NCI-H1694 treated with DMSO at 0.1 percent for 48 hours (cell line): ENCODE measurements around the gene ZNF791.
A peak's percentile ranks its signal among the peaks of the same experiment; 100 is the strongest.
"Not testable (repeated sequence)": the region's sequence is repeated elsewhere in the genome, so short reads cannot be mapped to it uniquely, and the experiment has no call there.

Experiments
- DNase-seq: peaks from one replicate; lab custom pipeline; 2025; lab: John Stamatoyannopoulos, UW

ZNF791 gene

DNA sequence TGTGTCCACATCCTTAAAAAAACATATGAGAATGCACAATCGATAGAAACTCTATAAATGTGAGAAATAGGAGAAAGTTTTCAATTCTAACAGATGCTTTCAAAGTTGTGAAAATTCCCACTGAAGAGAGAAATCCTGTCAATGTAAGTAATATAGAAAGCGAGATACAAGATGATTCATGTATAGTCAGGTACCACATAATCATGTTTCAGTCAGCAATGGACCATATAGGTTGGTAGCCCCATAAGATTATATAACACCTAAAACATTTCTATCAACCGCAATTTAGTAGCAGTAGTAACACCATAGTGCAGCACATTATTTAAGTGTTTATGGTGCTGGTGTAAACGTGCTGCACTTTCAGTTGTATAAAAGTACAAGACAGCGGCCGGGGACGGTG lies 18.5 kb downstream of the ZNF791 start:
- no peak for DNase-seq

DNA sequence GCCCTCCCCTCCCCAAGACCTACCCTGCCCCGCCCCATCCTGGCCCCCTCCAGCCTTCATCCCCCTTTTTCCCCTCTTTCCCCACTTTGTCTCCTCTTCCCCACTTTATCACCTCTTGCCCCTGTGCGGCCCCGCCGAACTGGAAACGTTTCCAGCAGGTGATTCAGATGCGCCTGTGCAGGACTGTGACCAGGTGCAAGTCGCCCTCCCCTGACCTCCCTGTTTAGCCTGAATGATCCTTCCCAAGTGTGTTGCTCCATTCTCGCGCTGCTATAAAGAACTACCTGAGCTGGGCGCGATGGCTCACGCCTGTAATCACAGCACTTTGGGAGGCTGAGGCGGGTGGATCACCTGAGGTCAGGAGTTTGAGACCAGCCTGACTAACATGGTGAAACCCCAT lies 25.9 kb downstream of the ZNF791 start:
- no peak for DNase-seq

DNA sequence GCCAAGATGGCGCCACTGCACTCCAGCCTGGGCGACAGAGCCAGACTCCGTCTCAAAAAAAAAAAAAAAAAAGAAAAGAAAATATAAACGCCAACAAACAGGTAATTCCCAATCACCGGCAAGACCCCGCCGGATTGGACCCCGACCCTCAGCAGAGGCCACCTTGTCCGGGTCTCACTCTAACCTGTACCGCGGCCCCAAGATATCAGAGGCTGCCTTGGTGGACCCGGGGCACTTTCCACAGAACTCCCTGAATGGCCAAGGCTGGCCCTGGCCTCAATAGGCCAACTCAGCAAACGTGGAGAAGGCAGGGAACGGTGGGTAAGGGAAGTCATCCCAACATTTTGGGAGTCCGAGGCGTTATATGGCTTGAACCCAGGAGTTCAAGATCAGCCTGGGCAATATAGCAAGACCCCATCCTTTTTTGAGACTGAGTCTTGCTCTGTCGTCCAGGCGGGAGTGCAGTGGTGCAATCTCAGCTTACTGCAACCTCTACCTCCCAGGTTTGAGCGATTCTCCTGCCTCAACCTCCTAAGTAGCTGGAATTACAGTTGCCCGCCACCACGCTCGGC lies 28.0 kb downstream of the ZNF791 start:
- DNase-seq, result no peak

DNA sequence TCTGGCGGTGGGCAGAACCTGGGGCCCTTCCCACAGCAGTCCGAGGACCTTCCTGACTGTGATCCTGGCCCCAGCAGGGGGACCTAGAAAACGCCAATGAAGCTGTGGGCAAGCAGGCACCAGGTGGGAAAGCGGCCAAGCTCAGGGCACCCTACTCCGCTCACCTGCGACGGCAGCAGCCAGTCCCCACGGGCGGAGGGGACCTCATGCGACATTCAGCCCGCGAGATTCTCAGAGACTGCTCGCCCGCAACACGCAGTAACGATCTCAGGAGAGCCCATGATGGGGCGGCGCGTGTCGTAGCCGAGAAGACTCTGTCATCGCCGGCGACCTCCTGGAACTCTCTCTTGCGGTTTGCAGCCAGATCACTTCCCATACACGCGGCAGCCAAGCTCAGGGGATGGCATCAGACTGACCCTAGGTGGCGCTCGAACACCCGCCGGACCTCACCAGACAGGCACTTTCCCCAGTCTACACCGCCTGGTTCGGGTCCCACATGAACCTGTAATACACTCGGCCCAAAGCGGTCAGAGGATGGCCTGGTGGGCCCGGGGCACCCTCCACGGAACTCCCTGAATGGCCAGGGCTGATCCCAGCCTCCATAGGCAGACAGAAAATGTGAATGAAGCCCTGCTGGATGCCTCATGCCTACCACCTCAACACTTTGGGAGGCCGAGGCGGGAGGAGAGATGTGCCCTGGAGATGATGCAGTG lies 29.3 kb downstream of the ZNF791 start:
- peak; percentile 45 for DNase-seq

DNA sequence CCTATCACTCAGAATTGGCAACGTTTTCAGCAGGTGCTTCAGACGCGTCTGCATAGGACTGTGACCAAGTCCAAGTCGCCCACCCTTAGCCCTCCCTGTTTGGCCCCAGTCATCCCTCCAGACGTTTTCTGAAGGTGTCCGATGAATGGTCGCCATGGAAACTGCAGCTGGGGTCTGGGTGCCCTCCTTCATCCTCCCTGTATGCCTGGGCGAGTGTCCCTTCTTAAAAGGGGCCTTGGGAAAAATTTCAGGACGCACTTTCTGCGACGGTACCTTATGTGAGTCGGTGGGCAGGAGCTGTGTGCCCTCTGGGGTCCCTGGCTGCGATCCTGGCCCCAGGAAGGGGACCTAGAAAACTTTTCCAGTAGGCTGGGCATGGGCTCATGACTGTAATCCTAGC lies 30.7 kb downstream of the ZNF791 start:
- DNase-seq, result no peak

DNA sequence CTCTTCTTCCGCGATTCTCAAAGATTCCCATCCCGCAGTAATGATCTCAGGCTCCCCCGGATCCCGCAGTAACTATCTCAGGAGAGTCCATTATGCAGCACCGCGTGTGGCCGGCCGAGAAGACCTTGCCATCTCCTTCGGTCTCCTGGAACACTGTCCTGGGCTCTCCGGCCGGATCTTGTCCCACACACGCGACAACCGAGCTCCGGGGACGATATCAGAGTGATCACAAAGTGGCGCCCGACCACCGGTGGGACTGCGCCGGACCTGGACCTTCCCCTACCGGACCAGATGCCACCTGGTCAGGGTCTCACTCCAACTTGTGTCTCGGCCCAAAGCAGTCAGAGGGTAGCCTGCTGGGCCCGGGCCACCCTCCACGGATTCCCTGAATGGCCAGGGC lies 31.8 kb downstream of the ZNF791 start:
- no peak for DNase-seq

DNA sequence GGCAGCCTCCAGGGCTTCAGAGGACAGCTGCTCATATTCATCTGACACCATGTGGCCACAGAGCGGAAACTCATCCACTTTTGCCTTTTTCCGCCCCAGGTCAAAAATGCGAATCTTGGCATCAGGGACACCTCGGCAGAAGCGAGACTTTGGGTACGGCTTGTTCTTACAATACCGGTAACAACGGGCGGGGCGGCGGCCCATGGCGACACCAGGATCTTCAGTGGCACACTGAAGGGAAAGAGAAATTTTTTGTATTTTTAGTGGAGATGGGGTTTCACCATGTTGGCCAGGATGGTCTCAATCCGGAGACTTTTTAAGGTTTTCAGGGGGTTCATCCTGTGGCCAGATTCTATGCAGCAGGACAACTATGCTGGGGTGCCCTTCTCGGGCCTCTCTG lies 33.0 kb downstream of the ZNF791 start:
- not testable (repeated sequence) for DNase-seq

DNA sequence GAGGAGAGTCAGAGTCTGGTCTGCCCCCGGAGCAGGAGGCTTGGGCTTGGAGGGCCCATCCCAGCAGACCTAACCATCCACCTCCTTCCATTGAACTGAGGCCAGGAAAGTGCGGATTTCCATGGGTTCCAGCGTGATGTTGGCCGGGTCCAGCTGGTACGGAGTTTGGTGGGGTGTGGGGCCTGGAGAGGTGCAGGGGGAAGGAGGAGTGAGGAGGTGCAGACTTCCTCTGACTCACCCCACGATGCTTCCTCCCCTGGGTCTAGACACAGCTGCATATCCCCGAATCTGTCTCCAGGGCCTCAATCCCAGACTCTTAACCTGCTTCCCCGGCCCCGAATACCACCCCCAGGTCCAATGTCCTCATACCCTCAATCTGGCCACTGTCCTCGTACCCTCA lies 35.8 kb downstream of the ZNF791 start:
- DNase-seq, result no peak

DNA sequence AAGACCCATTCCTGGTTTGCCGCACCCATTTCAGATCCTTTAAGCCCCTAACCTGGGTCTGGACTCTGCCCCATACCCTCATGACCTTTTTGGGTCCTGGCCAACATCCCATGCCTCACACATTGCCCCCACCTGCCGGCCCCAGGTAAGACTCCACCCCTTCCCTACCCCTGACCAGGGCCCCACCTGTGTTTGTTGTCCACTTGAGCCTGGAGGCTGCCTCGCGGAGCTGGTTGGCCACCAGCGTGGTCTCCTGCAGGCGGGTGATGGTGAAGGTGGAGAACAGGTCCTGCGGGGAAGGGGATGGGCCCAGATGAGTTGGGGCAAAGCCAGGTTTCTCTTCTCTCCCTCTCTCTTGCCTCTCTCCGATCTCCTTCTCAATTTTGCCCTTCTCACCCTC lies 36.3 kb downstream of the ZNF791 start:
- DNase-seq, result no peak

DNA sequence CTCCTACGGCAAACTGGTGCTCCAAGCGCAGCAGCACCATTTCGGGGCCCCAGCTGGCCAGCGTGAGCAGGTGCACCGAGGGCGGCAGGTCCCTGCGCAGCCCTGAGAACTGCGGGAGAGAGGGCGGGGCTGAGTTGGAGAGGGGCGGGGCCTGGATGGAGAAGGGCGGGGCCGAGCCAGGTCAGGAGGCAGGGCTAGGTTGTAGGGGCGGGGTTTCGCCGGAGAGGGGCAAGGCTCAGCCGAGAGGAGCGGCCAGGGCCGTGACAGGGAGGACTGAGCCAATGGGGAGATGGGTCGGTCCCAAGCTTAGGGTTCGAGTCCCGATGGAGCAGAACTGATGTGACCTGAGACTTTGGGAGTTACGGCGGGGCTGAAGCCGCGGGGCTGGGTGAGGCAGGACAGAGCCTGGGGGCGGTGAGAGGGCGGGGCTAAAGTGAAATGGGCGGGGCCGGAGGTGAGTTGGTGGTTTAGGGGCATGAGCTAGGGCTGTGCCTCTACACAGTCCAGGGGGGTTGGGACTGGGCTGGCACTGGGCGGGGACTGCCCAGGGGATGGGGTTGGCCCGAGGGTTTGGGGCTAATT lies 36.9 kb downstream of the ZNF791 start:
- DNase-seq, result no peak

DNA sequence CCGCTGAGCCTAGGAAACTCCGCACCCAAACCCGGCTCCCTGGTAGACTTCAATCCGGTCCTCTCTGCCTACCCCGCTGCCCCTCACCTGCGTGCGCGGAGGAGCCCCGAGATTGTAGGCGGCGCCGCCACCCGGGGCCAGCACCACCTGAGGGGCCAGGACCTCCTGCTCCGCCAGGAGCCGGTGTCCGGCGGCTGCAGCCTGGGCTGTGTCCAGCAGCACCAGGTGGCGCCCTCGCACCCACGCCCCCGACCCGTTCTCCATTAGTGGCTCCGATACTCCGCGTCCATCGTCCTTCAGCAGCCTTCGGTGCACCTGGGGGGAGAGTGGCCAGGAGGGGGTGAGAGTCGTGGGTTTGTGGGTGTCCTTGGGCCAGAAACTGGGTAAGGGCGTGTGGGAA lies 37.4 kb downstream of the ZNF791 start:
- DNase-seq, result no peak

DNA sequence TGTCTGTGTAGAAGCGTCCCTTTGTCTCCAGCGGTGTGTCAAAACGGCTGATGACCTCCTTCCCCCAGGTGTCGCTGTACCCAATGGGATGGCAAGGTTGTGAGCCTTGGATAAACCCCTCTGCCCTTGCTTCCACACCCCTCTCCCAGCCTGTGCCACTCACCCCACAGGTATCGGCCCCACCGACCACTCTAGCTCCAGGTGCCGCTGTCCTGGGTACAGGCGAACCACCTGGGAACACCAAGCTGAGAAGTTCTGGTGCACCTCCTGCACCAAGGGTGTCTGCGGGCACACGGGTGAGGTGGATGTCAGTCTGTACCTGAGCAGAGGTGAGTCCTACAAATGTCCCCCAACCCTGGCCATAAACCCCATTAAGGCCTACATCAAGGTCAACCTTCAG lies 39.2 kb downstream of the ZNF791 start:
- DNase-seq, result no peak

DNA sequence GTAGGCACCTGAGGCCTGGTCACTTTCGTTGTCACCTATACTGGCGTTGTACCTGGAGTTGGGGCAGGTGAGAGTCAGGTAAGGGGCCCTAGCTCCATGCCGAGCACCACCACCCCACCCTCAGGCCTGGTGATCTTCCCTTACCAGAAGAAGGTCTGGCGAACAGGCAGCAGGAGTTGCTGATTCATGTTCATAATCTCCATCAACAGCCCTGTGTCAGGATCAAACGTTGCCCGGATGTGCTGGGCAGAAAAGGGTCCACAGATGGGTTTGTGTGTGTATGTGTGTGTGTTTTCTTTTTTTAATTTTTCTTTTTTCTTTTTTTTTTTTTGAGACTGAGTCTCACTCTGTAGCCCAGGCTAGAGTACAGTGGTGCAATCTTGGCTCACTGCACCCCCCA lies 41.5 kb downstream of the ZNF791 start:
- no peak for DNase-seq

DNA sequence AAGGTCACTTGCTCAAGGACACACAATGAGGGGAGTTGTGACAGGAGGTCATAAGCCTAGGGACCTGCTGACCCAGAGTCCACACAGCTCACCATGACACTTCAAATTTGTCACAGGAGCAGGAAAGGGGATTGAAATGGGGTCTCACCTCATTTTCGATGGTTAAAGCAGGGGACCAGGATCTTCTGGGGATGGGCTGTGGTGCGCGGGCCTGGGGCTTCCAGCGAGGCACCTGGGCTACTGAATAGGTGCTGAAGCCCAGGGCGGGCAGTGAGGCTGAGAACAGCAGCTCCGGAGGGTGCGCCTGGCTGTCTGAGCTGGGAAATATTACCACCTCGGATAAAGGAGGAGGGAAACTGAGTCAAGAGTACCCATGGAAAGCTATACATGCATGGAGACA lies 44.8 kb downstream of the ZNF791 start:
- no peak for DNase-seq

DNA sequence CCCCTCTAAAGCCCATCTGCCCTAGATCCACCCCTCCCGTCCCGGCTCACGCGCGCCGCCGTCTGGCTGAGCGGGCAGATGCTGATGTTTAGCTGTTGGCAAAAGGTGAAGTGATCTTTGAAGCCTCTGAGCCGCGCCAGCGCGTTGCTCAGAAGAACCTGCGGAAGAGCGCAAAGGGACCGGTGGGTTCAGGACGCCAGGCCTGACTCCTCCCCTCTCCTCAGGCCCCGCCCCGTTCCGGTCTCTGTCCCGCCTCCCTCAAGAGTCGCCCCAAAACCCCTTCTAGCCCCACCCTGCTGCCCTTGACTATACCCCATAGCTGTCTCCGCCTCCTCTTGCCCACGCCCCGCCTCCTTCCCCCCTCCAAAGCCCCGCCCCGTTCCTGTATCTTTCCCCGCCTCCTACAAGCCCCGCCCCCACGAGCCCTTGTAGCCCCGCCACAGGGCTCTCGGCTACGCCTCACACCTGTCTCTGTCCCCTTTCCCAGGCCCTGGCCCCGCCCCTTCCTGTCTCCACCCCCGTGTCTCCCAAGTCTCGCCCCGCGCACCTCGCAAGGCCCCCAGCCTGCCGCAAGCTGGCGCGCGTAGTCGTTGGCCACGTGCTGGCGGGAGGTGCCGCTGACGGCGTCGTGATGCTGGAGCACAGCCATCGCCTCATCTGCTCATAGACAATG lies 46.3 kb downstream of the ZNF791 start:
- DNase-seq, result no peak

DNA sequence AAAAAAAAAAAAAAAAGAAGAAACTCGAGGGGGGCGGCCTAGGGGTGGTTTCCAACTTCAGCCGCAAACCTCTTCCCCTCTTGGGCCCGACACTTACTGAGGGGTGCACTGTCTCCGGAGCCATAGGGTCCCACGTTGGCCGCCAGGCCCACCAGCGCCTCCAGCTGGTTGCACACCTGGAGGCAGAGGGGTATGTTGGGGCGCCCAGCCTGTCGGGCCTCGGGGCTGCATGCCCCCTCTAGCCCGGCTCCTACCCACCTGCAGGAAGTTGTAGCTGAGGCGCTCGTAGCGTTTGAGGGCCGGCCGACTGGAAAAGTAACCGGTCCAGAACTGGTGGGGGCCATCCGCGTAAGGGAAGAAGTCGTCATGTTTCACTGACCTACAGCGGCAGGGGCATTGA lies 47.2 kb downstream of the ZNF791 start:
- no peak for DNase-seq

DNA sequence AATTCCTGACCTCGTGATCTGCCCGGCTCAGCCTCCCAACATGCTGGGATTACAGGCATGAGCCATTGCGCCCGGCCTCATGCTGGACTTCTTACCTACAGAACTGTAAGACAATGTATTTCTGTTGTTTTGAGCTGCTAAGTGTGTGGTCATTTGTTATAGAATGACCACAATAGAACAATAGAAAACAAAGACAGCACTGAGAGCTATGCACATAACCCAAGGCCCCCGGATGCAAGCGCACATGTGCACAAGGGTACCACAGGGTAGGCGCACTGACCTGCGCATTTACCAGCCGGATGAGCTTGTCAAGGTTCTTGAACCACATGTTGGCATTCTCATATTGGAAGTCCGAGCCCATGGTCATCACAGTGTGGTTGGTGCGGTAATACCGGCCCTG lies 50.3 kb downstream of the ZNF791 start:
- DNase-seq, result no peak

DNA sequence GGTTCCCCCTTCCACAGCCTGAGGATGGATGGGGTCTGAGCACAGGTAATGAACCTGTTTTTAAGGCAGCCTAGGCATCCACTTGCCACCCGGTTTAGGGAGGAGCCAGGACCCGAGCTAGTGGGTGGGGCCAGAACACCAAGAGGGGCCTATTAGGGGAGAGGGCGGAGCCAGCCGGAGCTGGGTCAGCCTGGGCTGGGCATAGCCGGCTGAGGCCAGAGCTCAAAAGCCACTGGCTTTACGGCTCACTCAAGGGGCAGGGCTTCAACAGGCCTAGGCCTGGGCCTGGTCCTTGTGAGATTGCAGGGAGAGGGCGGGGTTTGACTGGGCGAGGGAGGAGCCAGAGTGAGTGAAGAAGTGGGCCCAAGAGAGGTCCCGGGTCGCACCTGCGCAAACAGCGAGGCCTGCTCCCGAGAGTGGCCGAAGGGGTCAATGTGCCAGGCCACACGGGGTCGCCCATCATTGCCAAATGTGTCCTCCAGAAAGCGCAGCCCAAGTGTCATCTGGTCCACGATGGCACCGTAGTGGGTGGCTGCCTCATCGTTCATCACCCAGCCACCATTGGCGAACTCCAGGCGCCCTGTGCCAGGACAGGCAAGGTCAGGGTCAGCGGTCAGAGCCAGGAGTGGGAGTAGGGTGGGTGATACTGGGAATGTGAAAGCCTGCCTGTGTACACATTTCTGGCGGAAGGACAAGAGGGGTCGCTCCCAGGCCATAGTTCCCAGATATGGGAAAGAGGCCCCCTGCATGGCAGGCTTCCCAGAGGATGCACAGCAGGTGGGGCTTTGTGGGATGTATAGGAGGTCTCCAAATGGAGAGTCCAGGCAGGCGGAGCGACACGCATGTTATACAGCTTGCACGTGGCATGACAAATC lies 53.9 kb downstream of the ZNF791 start:
- no peak for DNase-seq

DNA sequence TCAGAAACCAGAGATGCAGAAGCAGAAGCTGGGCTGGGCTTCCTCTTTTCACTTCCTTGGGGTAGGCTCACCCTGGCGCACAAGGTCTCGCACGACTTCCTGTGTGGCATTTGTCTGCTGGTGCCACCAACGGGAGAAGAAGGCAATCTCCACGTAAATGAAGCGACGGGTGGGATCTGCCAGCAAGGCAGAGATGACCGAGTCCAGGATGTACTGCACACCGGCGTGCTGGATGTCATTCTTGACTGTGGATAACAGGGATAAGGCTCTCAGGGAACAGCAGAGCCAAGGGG lies 54.5 kb downstream of the ZNF791 start:
- no peak for DNase-seq

DNA sequence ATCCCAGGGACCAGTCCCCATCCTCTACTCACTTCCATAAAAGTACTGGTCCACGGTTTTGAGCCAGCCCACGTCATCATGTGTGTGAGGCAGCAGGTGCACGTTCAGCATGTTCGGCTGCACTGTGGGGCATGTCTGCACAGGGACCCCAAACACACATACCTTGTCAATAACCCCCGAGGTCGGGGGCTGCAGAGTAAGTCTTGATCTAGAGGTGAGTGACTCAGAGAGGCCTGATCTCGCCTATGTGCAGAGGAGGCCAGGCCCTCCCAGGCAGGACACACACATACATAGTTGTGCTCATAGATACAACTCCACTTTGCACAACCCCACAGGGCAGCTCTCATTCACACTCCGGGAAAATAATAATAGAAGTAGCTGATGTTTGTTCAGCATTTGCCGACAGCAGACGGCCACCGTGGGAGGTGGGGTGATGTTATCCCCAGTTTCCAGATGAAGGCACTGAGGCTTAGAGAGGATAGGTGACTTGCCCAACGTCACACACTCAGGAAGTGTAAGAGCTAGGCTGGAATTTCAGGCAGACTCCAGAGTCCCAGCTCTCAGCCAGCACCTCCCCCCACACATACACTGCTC lies 55.0 kb downstream of the ZNF791 start:
- no peak for DNase-seq

DNA sequence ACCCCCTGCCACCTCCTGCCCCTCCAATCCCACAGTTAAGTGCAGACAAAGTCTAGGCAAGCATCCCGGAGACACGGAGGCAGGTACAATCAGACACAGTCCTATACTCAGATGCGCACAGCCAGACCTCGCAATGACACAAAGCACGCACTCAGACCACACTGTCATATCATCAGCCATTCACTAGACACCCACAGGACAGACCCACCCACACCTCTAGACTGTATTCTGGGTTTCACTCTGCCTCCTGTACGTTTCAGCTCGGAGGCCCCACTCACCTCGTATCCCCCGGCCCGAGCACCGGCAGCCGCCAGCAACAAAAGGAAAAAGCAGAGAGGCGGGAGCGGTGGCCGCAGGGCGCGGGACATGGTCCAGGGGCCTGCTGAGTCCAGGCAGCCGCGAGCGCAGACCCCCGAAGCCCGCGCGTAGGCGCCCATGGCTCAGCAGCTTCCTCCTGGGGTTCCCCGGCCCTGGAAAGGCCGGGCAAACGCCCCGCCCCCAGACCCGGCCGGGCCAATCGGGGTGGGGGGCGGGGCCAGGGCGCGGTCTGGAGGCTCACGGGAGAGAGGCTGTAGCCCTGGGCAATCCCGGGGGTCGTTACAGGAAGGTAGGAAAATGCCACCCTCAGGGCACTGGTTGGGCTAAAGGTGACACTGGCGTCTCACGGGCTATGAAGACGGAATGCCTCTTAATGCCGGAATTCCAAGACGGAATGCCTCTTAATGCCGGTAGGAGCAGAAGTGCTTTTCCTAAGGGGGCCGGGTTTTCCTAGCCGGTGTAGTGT lies 55.7 kb downstream of the ZNF791 start, which contains the start of the genes MAN2B1 and WDR83:
MAN2B1 (minus strand) TSS at position 478 of the 784 bp plus-strand sequence; CDS start at position 437, 41 bp downstream.
WDR83 (plus strand) TSS at position 543 of the 784 bp plus-strand sequence. CDS start 2,984 bp downstream, outside the sequence.
- peak; percentile 21 for DNase-seq
